Cardiac muscle cell (in vitro differentiated cells and primary cell): ENCODE data around the gene DUSP7. TPM values are rescaled to one million over a fixed set of nuclear protein-coding genes. Genes with fewer than 3 reads are reported as not detected.

Experiments
- DNase-seq, 2 donors: peaks; one replicate each; pipeline versions ENCODE4 v3.0.0 to v3.0.0-alpha.2; 2010 to 2017; ENCODE audit warnings: low read depth in 1 of 2, low spot score in 1 of 2
- H3K27ac ChIP-seq: fragments of 200-600 bp; sonication (generic); 2 replicates; pipeline ENCODE4 v1.5.1; 2016
- H3K27me3 ChIP-seq: fragments of 200-600 bp; sonication (generic); 2 replicates; pipeline ENCODE4 v1.6.0; 2016; ENCODE audit warnings: control low read depth
- H3K36me3 ChIP-seq: fragments of 200-600 bp; sonication (generic); 2 replicates; pipeline ENCODE4 v1.5.1; 2016; ENCODE audit warnings: control low read depth
- H3K4me1 ChIP-seq: fragments of 200-600 bp; sonication (generic); 2 replicates; pipeline ENCODE4 v1.8.1; 2017; ENCODE audit warnings: low read depth, mild to moderate bottlenecking, mixed run types
- H3K4me3 ChIP-seq: fragments of 200-600 bp; sonication (generic); 2 replicates; pipeline ENCODE4 v1.5.1; 2016; ENCODE audit warnings: mild to moderate bottlenecking
- H3K9me3 ChIP-seq: fragments of 200-600 bp; sonication (generic); 2 replicates; pipeline ENCODE4 v1.5.1; 2017; ENCODE audit warnings: low read depth, mild to moderate bottlenecking, control low read depth
- polyA plus RNA-seq: library from polyadenylated mRNA; unstranded; fragments of >200 nt; fragmentation: Nextera tagmentation; extraction: Ambion mirVana; gene quantifications from 2 replicates; pipeline ENCODE4 v1.2.1, GENCODE V29; 2016
- total RNA-seq: library from RNA; depleted of rRNA; stranded (reverse); fragments of >200 nt; gene quantifications from 2 replicates; pipeline ENCODE4 v1.2.3, GENCODE V29; 2016
- TF ChIP-seq, protein P1 (sequence below): IDR thresholded peaks from 2 replicates; pipeline ENCODE4 v1.5.1; 2012; ENCODE audit warnings: low read depth, mild to moderate bottlenecking, low read length

Gene DUSP7
- total and polyA plus RNA-seq, 2 experiments from 2014 or later, result 7.1 to 39.5 TPM

DNA sequence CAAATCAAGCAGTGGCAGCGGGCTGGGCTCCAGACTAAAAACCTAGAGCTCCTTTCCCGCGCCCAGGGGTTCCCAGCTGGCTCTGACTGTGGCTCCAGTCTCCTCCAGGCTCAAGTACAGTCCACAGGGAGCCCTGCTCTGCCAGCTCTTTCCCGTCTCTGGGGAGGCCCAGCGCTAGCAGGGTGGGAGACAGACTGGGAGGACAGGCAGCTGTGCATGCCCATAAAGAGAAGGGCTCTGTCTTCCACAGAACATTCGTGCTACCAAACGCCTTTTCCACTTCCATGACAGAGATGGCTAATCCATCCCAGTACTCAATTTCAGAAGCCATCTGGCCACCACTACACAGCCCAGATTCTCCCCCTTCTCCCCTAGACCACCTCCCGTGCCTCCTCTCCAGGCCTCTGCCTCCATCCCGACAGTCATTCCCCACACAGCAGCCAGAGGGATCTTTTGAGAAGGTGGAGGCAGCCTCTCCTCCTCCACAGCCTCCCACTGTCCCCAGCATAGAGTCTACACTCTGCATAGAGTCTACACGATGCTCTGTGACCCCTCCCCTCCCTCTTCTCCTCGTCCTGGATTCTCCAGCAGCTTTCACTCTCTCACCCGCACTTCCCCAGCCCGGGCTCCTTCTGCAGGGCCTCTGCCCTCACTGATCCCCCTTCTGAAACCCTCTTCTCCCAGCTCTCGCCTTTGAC is 6.8 kb upstream of the DUSP7 start:
- DNase-seq, result no peak
- H3K9me3 ChIP-seq, result no peaks in the 10 kb centered on the region
- H3K27me3 ChIP-seq, result no peaks in the 10 kb centered on the region
- no peak overlapping the region for H3K4me3 ChIP-seq
- H3K27ac ChIP-seq, result no peak overlapping the region
- TF ChIP-seq, protein P1, sequence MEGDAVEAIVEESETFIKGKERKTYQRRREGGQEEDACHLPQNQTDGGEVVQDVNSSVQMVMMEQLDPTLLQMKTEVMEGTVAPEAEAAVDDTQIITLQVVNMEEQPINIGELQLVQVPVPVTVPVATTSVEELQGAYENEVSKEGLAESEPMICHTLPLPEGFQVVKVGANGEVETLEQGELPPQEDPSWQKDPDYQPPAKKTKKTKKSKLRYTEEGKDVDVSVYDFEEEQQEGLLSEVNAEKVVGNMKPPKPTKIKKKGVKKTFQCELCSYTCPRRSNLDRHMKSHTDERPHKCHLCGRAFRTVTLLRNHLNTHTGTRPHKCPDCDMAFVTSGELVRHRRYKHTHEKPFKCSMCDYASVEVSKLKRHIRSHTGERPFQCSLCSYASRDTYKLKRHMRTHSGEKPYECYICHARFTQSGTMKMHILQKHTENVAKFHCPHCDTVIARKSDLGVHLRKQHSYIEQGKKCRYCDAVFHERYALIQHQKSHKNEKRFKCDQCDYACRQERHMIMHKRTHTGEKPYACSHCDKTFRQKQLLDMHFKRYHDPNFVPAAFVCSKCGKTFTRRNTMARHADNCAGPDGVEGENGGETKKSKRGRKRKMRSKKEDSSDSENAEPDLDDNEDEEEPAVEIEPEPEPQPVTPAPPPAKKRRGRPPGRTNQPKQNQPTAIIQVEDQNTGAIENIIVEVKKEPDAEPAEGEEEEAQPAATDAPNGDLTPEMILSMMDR, result no peak
- H3K36me3 ChIP-seq, result no peaks in the 10 kb centered on the region
- peaks cover 7% of the 10 kb centered on the region for H3K4me1 ChIP-seq

DNA sequence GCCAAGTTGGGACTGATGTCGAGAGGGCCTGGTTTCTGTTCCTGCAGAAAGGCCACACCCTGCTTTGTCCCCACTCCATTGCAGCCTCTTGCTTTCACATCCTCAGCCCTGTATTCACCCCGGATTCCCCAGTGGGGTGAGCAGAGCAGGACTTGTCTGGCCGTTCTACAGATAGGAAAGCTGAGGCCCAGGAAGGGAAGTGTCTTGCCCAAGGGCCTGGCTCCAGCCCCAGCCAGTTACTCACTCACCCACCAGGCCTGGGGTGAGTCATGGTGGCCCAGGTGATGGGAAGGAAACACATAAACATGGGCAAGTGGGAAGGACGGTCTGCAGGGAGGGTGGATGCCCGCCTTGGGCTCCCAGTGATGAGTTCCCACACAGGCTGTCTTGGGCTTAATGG is 6.1 kb upstream of the DUSP7 start:
- DNase-seq, result peak in 1 of 2 donors; percentile 83
- TF ChIP-seq, protein P1, result no peak
- H3K36me3 ChIP-seq, result no peaks in the 10 kb centered on the region
- no peak overlapping the region for H3K4me3 ChIP-seq
- peaks cover 6% of the 10 kb centered on the region for H3K4me1 ChIP-seq
- no peak overlapping the region for H3K27ac ChIP-seq
- no peaks in the 10 kb centered on the region for H3K27me3 ChIP-seq
- no peaks in the 10 kb centered on the region for H3K9me3 ChIP-seq

DNA sequence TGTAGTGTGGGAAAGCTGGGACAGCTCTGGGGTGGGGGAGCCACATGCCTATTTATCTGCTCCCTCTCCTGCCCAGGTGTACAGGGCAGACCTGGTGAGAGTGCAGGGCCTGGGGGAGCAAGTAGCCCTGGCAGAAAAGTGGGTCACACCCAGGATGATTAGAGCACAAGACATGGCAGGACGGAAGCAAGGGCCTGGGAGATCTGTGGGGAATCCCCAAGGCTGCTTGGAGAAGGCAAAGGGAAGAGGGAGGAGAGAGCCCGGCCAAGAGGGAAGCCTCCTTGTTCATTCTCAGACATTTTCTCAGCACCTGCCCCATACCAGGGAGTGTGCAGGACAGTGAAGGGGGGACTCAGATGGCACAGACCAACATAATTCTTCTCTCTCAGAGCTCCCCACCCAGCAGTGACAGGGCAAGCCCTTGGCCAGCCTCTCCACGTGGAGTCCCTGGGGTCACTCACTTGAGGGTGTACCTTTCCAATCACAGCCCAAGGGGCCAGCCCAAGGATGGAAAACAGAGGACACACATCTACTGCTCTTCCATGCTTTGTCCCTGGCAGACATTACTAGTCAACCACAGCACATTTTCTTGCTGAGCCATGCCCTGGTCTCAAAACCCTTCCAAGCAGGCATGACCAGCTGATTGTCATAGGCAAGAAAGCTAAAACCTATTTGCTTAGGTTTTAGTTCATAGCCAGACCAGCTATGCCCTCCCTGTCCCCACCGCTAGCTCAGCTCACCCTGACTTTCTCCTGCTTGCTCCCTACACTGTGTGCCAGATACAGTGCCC is 4.9 kb upstream of the DUSP7 start:
- H3K36me3 ChIP-seq, result no peaks in the 10 kb centered on the region
- no peak for DNase-seq
- TF ChIP-seq, protein P1, result no peak
- no peaks in the 10 kb centered on the region for H3K27me3 ChIP-seq
- H3K4me3 ChIP-seq, result no peak overlapping the region
- H3K4me1 ChIP-seq, result peaks cover 6% of the 10 kb centered on the region
- H3K9me3 ChIP-seq, result no peaks in the 10 kb centered on the region
- H3K27ac ChIP-seq, result no peak overlapping the region

DNA sequence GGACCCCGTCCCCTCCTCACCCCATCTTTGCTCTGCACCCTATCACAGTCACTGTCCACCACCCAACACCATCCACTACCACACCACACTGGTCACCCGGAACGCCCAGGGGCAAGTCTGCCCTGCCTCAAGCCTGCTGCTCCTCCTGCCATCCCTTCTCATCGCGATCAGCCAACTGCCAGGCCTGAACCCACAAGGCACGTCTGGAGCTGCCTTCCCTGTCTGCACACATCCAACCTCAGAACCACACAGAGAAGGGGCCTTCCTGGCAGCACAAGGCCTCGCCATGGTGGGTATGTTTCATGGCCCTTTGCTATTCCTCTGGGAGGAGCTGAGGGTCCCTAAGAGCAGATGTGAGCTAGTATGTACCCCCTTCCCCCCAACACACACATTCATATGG is 3.4 kb upstream of the DUSP7 start:
- DNase-seq, result no peak
- Histone ChIP-seq H3K27me3 (no peaks in the 10 kb centered on the region), H3K9me3 (no peaks in the 10 kb centered on the region), H3K36me3 (no peaks in the 10 kb centered on the region), H3K4me1 (peaks cover 6% of the 10 kb centered on the region), H3K4me3 (no peak overlapping the region), H3K27ac (no peak overlapping the region)
- TF ChIP-seq, protein P1, result no peak

GRCh38 chr3:52057812-52058495 is 1.6 kb upstream of the DUSP7 start:
- Histone ChIP-seq H3K9me3 (no peaks in the 10 kb centered on the region), H3K36me3 (no peaks in the 10 kb centered on the region), H3K4me1 (peaks cover 10% of the 10 kb centered on the region), H3K27me3 (no peaks in the 10 kb centered on the region), H3K4me3 (peak overlapping the region; percentile 5), H3K27ac (no peak overlapping the region)
- no peak for DNase-seq
- TF ChIP-seq, protein P1, result no peak
